Endothelial cell of hepatic sinusoid (primary cell): ENCODE results near the gene S100A5.

ENCODE experiments used
- in situ Hi-C: cut with HindIII; loops from 2 replicates; pipeline ENCODE4 v1.10.0; 2017; ENCODE audit warnings: low sequenced_read_pairs

Gene S100A5

DNA sequence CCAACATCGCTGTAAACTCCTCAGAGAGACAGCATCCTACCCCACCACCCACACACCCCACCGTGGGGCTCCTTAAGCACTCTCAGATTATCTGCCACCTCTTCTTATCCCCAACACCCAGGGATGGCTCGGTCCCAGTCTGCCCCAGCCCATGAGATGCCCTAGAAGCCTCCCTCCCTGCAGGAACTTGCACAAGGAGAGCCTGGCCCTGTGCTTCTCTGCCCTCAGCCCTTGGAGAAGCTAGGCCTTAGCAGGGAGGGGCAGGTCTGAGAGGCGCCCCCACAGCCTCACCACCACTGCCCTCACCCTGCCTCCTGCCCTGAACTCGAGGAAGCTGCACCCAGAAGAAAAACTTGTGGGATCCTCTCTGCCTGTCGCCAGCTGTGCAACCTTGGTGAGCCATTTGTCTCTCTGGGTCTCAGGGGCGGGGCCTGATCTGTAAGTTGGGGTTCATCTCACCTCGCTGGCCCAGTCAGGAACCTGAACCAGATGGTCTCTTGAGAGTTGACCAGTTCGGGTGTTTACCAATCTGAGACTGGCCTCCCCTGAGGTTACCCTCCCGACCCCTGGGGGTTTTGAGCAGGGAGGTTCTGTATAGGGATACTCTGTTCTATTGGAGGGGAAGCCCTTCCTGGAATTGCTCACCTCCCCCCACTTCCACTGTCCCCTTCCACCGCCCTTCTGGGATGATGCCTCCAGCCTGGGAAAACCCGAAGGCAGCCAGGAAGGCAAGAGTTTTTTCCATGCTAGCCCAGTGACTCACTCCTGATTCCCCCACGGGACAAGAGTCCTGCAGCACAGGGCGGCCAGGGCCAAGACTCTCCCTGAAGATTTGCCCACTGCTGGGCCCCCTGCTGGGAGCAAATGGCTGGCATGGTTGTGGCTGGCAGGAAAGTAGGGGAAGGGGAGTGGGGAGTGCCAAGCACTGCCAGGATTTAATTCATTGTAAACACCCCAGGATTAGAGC, 8.3 kb upstream of the S100A5 start, which contains the start of gene S100A3:
TSS of gene S100A3 (minus strand) at position 537 of the 967 bp plus-strand sequence. CDS start 773 bp downstream, outside the sequence.
- in situ Hi-C loops: no loop called here

DNA sequence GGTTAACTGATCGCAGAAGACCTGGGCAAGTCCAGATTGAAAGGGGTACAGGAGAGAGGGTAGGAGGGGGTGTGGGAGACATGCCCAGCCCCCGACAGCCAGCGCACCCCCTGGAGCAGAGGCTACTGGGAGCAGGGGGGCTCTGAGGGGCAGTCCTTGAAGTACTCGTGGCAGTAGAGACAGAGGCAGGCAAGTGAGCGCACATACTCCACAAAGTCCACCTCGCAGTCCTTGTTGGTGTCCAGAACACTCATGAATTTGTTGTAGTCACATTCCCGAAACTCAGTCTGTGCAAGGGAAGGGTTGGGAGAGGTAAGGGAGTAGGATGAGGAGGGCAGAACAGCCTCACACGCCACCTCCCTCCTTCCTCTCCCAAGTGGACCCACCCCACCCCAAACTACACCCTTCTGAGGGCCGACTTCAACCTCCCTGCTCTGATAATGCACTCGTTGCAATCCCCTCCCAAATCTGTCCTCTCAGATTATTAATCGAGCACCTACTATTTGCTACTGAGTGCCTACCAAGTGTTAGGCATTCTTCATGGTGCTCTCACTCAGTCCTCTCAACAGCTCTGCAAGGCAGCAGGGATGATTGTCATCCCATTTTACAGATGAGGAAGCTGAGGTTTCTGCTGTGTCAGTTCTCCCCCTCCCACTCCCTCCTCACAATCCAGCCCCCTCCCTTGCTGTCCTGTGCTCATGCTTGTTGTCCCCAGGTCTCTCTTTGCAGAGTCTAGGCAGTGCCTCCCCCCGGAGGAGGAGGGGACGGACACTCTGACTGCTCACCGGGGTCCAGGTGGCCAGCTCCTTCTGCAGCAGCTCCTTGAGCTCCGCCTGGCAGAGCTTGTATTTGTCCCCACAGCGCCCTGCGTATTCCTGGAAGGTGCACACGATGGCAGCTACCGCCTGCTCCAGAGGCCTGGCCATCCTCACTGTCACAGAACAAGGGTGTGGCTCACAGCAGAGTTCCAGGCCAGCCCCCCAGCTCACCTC, 7.1 kb upstream of the S100A5 start:
- in situ Hi-C loops: no loop called here

DNA sequence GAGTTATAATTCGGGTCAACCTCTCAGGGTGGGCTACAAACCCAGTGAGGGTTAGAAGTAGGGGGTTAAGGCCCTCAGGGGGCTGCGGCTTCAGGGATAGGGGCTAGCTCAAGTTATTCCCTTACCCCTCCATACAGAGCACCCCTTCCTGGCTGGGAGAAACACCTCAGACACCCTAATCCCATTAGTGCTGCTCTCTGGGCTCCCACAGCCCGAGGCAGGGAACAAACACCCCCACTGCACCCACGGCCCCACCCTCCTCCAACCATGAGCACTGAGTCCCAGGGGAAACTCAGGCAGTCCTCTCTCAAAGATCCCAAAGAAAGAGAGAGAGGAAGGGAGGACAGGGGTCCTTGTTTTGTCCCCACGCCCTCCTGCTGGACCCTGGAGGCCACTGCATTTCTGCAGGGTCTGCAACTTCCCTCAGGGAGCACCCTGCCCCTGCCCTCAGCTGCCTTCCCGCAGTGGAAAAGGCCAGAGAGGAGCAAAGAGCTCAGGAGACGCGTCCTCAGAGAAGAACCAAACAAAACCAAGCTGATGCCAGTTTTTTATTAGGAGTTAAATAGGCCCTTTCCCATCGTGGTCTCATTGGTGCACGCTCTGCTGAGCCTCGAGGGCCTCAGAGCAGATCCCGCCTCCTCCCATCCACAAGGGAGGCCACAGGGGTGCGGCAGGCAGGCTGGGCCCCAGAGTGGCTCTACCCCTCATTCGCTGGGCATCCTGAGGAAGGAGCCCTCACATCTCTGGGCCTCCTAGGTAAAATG, 6.2 kb upstream of the S100A5 start:
- in situ Hi-C loops: no loop called here

DNA sequence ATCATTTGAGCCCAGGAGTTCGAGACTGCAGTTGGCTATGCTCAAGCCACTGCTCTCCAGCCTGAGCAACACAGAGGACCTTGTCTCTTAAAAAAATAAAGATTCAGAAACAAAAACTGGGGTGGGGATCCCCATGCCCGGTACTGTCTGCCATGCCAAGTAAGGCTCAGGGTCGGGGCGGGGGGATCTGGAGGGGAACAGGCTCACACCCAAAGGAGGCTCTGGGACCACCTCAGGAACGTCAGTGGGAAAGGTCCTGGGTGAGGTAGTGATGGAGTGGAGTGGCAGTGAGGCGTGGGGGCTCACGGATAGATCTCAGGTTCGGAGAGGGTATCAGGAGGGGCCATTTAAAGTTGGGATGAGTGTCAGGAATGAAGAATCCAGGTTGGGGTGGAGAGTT, 5.6 kb upstream of the S100A5 start:
- in situ Hi-C loops: no loop called here

DNA sequence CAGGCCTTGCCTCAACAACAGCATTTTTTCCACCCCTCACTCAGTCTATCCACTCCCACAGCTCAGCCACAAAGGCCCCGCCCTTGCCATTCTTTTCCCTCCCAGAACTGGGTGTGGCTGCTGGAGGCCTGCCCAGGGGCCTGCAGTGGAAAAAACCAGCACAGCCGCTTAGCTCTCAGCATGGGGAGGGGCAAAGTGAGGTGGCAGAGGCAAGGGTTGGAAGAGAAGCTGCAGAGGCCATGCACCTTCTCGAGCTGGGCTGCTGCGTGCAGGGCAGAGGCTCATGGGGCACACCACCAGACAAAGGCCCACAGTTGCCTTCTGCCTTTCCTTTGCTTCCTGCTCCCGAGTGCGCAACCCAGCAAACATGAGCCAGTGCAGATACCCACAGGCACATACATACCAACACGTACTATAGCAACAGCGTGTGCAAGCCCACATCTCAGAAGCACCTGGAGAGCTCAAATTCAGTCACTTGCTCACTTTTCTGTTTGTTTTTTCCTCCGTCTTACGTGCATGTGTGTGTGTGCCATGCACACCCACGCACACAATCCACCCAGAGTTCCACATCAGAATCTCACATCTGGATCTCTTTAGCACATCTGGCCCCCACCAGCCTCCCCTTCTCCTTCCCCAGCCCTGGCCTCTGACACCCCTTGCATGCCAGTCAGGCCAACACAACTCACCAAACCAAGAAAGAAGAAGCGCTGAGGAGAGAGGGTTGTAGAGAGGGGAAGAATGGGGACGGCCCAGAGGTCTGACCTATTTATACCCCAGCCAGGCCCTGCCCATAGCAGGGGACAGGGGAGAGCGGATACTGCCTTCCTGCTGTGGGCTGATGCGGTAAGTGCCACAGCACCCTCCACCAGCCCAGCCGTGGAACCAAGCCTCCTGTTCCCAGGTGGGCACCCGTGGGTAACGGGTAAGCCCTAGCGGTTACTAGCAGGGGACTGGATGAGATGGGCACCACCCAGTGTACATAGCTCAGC, 4.6 kb upstream of the S100A5 start, which contains the start of gene S100A4:
TSS of gene S100A4 (minus strand) at position 740 of the 989 bp plus-strand sequence. CDS start 1,012 bp downstream, outside the sequence.
- in situ Hi-C loops: no loop called here

DNA sequence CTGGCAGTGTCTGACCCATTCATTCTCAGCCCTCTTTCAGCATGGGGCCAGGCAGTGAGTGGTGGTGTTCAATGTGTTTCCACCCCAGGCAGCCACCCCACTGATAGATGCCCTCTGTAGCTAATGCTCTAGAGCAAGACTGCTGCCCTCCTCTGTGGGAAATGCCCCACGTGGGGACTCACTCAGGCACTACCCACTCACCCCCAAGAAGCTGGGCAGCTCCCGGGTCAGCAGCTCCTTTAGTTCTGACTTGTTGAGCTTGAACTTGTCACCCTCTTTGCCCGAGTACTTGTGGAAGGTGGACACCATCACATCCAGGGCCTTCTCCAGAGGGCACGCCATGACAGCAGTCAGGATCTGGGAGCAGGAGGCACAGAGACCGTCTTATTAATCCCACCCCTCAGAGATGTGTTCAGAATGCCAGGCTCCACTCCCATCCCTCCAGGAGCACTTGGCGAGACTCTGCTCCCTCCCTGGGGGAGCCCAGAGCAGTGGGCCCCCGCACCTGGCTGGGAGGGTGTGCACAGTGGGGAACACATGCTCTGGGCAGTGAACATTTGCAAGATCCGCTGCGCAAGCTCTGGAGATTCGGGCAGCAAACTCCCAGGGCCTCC, 3.8 kb upstream of the S100A5 start:
- in situ Hi-C loops: no loop called here

DNA sequence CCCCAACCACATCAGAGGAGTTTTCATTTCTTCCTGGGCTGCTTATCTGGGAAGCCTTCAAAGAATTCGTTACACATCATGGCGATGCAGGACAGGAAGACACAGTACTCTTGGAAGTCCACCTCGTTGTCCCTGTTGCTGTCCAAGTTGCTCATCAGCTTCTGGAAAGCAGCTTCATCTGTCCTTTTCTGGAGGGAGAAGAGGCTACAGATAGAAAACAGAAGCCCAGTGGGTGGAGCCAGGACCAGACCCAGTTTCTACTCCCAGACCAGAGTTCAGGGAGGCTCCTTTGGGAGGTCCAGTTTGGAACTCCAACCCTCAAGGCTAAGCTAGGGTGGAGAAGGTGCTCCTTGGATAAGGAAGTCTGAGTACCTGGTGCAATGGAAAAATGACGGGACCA, 3.0 kb upstream of the S100A5 start:
- in situ Hi-C loops: no loop called here

DNA sequence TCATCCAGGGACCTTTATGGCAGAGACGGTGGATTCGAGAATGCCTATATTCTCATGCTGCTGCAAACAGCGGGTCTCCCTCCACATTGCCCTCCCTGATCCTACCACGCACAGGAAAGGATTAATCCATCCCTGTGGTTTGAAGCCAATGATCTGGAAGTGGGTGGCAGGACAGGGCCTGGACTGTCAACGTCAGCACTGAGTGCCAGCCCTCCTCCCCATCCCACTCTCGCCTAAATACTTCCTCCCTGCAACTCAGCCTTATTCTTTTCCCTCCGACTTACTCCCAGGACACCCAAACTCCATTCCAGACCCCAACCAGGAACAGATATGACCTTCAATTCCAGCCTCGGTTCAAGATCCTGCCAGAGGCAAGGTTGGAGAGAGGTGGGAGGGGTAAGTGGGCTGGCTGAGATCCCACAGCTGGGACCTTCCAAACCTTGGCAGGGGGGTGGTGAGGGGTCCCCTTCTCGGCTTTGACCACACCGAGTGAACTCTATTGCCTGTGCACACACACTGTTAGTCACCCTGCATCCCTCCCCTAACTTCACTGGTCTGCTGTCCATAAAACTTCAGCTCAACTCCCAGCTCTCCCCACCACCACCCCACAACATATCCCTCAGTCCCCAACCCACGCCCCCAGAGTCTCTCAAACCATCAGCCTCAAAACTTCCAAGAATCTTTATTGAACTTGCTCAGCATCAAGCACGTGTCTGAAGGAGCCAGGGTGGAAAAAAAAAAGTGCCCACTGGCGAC, 2.4 kb upstream of the S100A5 start:
- in situ Hi-C loops: no loop called here

DNA sequence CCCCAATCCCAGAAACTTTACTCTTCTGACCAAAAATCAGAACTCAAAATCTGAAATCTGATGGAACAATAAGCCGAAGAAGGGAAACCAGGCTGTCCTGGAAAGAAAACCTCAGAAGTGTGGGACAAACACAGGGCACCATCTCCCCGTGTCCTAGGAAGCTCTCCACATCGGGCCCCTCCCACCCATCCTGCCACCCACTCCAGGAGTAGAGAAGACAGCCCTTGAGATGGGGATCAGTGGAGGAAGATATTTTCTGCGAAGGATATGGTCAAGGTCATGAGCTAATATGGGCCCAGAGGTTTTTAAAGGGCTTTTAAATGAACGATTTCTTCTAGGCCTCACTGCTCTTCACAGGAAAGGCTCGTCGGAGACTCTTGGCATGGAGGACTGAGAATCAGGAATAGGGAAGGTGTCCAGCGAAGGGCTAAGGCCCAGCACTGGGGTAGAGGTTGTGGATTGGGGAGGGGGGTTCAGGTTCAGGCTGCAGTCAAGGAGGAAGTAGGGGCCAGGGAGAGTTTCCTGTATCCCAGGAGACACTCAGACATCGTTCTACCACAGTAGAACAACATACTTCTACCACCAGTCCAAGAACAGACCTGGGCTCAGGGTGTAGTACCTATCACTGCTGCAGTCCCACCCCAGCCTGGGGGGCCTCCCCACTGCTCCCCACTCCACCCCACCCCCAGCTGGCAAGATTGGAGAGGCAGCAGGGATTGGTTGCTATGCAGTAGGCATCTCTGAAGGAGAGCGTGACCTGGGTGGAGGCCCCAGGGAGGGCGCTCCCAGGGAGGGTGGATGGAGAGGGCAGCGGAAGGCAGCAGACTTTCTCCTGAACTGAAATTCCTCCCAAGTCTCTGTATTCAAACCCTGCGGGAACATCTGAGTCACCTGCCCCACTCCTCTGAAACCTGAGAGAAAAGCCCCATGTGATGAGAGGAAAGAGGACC, 1.2 kb upstream of the S100A5 start:
- in situ Hi-C loops: no loop called here

DNA sequence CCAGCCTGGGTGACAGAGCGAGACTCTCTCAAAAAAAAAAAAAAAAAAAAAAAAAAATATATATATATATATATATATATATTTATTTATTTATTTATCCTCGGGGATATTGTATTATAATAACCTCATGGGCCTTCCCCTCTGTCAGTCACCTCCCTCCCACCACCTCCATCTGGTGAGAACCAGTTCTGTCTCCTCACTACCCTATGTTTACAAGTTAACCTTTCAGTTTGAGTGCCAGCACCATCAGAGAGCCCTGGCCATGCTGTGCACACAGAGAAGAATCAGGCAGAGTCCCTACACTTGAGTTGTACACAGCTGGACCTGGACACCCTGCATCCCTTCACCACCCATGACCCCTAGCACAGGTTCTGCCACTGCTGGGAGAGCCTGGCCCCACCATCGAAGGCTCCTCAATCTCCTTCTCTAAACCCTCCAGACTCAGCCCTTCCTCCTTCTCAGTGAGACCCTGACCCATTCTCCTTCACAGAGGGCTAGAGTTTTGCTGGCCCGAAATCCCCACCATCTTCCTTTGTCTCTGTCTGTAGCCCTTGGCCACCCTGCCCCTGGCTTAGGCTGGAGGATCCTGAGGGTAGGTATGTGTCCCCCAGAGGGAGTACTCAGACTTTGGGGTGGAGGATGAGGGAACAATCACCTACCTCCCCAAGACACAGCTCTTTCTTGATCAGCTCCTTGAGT, 1.2 kb downstream of the S100A5 start:
- in situ Hi-C loops: no loop called here

DNA sequence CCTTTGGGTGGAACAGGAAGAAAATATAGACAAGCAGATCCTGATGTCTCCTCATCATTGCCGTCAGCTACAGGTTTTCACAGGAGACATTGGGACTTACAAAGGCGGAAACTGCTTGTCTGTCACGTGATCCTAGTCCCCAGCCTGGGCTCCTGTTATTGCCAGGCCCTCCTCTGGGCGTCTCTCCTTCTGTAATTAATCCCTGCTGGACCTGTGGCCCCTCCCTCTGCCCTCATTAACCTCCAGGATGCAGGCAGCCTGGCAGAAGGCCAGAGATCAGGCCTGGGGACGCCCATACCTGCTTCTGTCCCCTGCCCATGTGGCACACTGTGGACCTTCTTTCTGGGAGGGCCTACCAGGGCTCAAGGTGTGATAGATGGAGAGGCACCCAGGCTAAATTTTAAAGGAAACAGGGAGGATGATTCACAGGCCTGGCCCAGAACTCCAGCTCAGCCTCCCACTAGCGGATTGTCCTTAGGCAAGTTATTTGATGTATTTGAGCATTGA, 2.4 kb downstream of the S100A5 start:
- in situ Hi-C loops: no loop called here

DNA sequence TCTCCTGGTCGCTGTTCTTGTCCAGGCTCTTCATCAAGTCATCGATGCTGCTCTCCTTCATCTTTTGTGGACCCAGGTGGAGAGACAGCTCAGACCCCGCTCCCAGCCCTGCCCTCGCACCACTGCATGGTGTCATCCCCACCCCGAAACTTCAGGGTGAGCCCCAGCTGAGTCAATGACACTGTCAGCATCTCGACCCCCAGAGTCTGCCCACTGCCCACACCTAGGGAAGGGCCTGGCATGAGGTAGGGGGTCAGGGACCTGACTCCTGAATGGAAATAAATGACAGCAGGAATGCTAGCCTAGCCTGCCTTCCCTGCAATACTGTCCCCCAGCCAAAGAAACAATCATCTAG, 3.4 kb downstream of the S100A5 start:
- in situ Hi-C loops: no loop called here

DNA sequence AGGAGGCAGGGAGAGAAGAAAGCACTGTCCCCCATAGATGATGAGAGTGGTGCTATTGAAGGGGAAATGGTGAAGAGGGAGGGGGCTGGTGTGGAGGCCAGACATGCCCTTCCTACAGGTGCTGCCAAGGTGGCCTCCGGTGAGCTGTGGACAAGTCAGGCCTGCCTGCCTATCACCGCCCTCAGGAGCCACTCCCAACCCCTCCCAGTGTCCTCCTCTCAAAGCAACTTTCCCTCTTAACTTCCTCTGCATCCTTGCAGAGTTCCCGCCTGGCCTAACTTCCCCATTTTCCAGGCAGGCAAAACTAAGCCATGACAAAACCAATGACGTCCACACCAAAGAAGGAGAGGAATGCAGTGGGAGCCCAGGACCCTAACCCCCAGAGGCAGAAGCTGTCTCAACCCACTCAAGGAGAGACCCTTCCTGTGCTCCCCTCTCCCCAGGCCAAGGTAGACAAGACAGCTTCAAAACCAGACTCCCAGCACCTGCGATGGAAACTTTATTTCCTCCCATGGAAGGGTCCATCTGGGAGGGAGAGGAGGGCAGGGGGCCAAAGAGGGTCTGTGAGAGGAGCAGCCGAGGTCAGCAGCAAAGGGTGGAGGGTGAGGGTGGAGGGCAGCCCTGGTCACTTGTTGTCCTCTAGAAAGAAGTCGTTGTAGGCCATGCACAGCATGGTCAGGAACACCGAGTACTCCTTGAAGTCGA, 3.9 kb downstream of the S100A5 start:
- in situ Hi-C loops: no loop called here

DNA sequence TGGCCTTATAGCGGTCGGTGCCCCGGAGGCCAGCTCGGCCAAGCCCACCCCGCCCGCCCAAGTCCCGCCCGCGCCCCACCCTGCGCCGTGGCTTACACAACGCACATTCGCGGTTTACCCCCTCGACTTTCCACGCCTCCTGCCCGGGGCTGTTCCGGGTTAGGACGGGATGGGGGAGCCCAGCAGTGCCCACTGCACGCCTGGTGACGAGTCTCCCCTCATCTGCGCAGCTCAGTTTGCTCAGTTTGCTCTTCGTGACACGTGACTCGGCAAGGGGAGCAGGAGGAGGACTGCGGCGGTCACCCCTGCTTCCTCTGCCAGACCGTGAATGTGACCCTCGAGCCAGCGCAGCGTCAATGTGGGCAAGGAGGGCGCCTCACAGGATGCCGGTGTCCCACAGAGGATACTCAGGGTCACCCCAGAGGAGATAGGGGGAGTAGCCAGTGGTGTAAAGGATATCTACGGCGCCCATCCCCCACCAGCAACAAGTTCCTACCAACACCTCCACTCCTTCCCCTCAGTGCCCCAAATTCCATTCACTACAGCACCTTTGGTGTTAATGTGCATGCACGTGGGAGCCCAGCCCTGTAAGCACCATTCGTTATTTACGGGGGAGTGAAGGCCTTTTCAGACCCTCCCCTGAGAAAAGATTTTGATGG, 4.6 kb downstream of the S100A5 start:
- in situ Hi-C loops: no loop called here
